Stimulated activated naive CD4-positive, alpha-beta T cell treated with Interleukin-2 at 50 U/mL for 16 hours (primary cell): ENCODE measurements around the gene AUH.

Source experiments
- DNase-seq: peaks from one replicate; lab custom pipeline; 2025; lab: John Stamatoyannopoulos, UW

Gene AUH

DNA sequence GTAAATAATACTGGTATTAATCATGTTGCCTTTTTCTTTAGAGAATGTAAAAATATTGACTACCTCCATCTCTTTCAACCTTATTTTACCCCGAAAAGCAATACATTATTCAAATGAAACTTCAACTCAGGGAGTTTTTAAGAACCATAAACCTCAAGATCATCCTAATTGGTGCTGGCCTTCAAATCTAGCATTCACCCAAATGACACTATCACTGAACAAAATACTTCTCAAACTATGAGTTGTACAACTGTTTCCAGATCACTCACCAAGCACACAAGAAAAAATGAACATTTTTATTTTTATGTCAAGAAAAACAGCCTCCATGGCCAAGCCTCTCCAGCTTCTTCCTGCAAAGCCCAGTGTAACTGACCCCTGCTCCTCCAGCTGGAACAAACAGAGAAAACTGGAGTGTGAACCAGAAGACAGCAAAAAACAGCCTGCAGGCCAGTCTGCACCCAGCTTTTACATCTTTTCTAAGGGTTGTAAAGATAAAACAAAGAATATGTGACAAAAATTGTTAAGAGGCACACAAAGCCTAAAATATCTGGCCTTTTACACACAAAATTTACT is 21.2 kb downstream of the AUH start:
- no peak for DNase-seq

DNA sequence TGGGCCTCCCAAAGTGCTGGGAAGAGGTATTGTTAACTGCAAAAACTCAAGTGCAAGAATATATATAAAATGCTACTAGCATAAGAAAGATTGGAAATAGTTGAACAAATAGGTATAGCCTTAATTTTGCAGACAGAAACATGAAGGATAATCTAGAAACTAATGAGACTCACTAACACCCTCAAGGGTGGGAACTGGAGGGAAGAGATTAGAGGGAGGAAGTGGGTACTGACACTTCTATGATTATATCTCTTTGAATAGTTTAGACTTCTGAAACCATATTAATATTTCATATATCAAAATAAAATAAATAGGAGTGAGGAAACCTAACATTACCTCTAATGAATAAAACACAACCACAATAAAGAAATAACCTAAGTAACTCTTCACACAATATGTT is 23.0 kb downstream of the AUH start:
- DNase-seq: no peak

DNA sequence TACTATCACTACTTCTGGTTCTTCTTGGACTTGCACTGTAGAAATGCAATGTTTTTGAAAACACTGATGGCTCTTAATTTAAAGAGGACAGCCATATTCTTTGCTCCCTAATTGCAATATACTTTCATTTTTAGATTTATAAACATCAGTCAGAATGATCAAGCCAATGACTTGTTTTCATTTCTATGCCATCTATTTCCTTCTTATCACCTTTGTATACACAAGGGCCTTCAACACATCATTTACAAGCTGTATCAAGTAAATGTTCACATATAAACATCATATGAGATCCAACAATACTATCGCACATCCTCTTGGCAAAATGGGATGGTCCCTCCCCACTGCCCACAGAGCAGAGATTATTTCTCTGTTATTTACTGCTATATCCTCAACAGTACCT is 24.9 kb downstream of the AUH start:
- no peak for DNase-seq

DNA sequence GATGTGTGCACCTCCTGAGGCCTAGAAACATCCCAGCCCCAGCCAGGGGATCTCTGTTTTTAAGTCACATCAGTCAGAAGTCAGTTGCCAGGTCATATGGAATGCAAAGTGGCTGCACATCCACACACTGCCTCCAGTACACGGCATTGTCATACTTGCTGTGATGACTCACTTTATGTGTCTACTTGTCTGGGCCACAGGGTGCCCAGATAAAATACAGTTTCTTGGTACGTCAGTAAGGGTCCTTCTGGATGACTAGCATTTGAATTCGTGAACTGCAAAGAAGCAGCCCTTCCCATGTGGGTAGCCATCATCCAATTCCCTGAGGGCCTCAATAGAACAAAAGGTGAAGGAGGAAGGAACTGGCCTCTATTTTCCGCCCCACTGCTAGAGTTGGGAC is 27.7 kb downstream of the AUH start:
- DNase-seq: no peak

DNA sequence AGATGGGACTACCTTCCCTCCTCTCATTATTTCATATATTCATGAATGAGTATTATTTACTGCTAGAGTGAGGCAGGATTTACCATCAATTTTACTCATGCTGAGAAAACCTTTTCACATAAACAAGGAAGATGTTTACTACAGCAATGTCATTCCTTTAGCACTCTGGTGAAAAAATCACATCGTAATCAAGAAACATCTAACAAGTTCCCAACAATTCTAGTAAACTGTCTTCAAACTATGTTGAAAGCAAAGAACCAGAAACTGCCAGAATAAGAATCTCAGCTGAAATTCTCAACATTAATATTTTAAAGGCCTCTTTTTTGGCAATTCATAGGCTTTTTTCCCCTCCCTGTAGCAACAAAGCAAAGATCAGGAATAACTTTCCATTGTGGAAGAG is 28.2 kb downstream of the AUH start:
- no peak for DNase-seq

DNA sequence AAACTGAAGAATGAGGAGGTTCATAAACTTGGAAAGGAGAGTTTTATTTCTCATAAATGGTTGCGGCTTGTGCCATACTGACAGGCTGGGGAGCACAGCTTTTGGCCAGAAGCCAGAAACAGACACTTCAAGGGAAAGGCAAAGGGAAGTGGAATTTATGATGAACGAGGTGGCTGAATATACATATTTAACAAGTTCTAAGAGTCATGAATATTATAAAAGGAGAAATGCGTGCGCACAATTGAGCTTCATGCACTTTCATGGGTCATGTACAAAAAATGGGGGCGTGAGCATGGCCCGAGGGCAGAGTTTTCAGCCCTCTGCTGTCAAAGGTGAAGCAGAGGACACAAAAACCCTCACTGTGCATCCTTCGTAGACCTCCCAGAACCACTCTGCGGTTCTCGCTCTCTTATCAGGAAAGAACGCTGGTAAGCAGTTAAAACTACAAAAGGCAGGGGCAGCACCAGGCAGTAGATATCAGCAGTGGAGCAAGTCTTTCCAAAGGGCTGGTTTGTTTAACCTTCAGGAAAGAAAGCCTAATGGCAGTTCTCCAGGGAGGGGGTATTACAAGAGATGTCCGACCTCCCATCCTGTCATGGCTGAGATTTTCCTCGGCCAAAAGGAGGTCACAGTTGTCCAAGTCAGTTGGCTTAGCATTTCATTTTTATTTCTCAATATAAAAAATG is 29.0 kb downstream of the AUH start:
- no peak for DNase-seq

DNA sequence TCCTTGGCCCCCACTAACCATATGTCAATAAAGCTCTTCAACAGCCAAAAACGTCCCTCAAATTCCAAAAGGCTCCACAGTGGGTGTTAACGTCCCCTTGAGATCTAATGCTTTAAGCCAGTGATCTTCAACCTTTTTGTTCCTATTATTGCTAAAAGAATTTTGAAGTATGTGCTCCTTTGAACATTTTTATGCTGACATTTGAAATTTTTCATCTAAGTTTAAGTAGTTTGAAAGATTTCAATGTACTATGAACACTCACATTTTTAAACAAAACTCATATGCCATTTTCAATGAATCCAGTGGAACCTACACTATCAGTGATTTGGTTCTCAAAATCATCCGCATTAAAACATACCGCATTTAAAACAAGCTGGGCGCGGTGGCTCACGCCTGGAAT is 29.9 kb downstream of the AUH start:
- DNase-seq: no peak

DNA sequence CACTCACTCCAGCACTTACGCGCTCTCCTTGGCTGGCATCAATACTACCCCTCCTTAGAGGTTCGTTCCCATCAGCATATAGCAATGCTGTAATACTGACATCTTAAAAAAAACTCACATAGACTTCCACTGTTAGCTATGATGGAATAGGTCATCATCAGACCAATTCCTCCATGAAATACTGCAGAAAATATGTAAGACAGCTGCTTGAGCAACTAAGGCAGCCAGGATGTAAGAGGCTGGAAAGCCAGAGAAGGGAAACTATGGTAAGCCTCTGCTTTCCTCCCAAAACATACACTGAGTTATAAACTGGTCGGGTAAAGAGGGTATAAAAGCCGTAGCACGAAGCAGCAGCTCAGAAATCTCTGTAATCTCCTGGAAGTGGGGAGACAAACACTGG is 33.5 kb downstream of the AUH start:
- no peak for DNase-seq

DNA sequence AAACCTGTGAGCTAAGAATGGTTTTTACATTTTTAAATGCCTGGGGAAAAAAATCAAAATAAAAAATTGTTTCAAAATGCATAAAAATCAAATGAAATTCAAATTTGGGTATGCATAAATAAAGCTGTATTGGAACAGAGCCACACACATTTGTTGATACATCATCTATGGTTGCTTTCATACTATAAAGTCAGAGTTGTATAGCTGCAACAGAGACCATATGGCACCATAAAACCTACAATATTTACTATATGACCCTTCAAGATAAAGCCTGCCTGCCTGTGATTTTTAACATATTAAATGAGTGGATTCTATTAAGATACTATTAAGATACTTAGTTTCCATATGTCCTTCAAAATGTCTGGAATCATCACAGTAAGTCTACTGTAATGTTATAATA is 40.0 kb downstream of the AUH start:
- DNase-seq: no peak

DNA sequence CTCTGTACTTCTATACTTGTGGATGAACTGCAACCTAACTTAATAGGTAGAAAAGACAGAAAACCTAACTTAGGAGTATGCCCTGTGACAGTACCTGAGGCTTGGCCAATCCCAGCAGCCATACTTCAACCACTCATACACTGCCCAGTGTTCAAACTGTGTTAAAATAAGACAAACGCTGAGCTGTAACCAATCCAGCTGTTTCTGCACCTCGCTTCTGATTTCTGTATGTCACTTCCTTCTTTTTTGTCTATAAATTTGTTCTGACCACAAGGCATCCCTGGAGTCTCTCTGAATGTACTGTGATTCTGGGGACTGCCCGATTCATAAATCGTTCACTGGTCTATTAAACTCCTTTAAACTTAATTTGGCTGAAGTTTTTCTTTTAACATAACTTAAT is 41.4 kb downstream of the AUH start:
- DNase-seq: no peak

DNA sequence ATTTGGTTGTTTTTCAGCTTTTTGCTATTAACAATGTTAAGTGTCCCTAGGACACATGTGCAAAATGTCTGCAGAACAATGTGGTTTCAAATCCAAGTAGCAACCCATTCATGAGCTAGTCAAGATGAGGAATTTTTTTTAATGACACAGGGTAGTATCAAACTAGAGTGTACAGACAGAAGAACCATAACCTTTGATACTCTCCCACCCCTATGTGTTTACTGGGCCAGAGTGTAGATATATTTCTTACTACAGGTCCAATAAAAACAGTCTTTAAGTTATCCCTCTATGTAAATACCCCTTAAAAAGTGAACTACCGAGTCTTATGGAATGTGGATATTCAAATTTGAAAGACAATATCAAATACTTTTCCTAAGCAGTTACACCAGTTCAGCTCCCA is 45.6 kb downstream of the AUH start:
- DNase-seq: no peak

DNA sequence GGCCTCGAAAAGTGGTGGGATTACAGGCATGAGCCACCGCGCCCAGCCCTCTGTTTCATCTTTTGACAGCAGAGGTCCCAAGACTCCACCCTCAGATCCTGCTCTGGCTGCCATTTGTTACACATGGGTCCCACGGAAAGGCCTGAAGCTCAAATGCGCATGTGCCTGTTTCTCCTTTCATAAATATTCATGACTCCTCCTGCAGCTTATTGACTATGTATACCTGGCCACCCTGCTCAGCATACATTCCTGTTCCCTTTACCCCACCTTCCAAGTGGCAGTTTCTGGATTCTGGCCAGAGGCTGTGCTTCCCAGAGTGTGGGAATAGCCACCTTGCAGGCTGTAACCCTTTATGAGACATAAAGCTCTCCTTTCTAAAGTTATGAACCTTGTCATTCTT is 46.5 kb downstream of the AUH start:
- DNase-seq: no peak

DNA sequence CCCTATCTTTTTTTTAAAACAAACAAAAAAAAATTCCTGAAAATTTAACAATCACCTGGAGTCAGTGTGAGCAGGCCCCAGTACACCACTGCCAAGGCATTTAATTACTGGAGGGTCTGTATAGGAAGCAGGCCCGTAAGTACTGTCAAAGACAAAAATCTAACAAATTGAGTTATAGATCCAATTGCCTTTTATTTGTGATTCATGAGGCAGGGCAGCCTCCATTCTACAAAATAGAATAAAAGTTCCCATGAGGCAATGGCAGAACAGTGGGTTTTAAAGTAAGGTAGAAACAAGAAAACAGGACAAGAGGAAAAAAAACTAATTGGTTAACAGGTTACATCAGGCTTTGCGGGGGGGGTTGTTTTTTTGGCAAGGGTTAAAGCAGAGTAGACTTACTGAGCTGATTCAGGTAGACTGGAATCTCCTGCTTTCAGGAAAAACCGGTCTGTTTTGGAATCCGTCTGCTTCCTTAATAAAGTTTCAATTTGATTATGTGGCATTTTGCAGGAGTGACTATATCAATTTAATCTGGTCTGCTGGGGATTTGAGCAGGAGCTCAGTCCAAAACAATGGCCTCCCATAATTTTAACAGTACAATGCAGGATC is 48.9 kb downstream of the AUH start:
- DNase-seq: no peak

DNA sequence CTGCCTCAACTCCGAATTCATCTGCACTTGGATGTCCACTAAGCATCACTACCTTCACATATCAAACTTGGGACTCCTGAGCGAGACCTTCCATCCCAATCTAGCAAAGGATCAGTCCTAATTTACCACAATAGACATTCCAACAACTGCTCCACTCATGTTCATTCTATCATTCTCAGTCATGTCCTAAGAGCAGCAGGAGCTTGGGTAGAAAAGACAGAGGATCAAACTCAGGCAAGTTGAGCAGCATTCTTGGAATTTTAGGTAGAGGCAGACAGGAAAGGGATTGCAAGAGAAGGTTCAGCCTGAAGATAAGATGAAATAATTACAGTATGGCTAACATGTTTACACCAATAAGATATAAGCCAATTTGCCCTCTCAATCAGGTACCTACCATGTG is 51.7 kb downstream of the AUH start:
- DNase-seq: no peak

DNA sequence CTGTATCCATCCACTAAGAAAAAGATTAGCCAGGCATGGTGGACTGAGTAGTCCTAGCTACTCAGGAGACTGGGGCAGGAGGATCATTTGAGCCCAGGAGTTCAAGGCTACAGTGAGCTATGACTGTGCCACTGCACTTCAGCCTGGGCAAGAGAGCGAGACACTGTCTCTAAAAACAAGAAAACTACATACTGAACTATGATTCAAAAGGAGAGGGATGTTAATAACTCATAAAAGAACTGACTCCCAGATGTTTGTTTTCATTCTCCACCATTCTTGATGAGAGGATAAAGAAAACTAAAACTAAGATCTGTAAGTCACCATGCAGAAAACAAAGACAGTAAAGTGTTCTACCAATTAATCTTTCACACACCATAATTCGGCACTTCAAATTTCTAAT is 53.5 kb downstream of the AUH start:
- DNase-seq: no peak

DNA sequence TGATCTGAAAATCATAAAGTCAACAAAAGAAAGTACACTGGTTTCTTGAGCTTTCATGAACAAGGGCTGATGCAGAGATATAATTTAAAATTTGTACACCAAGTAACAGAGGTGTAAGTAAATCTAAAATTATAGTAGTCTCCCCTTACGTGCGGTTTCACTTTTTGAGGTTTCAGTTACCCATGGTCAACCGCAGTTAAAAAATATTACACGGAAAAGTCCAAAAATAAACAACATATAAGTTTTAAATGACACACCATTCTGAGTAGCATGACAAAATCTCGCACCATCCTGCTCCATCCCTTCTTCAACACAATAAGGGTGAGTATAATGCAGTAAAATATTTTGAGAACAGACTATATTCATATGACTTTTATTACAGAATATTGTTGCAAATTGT is 54.4 kb downstream of the AUH start:
- no peak for DNase-seq

DNA sequence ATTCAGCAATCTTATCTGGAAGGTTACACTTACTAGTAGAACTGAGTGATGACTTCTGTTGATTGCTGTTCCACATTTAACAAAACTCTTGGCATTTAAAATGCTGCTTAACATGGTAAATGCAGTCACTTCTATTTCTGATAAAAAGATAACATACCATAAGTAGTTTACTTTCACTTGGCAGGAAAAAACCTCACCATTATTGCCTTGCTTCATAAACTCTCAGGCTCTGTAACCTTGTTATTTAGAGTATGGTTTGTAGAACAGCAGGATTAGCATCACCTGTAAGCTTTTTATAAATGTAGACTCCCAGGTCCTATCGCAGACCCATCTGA is 55.5 kb downstream of the AUH start:
- no peak for DNase-seq

DNA sequence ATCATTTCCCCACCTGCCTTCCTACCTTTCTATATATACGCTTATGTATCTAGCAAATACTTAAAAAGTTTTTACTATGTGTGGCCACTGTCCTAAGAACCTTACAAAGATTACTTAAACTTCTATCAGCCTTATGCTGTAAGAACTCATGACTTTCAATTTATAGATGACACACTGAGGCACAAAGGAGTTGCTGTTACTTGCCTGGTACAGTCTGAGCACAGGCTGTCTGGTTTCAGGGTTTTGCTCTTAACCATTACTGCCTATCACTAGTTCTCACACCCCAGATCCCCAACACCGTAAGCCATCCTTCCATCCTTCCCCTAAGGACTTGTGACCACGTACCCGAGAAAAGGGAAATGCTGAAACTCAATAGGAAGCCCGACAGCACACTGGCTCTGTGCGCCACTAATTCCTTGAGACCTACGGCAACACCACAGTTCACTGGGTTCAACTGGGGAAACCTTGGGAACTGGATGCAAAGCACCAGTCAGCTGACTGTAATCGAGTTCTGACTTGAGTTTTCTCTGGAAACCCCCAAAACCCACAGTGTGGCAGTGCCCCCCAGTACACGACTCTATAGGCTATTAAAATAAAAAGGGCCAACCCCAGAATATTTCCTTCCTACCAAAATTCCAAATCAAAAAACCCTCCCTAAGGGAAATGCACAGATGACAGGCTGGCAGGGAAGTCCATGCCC is 56.0 kb downstream of the AUH start:
- DNase-seq: no peak

DNA sequence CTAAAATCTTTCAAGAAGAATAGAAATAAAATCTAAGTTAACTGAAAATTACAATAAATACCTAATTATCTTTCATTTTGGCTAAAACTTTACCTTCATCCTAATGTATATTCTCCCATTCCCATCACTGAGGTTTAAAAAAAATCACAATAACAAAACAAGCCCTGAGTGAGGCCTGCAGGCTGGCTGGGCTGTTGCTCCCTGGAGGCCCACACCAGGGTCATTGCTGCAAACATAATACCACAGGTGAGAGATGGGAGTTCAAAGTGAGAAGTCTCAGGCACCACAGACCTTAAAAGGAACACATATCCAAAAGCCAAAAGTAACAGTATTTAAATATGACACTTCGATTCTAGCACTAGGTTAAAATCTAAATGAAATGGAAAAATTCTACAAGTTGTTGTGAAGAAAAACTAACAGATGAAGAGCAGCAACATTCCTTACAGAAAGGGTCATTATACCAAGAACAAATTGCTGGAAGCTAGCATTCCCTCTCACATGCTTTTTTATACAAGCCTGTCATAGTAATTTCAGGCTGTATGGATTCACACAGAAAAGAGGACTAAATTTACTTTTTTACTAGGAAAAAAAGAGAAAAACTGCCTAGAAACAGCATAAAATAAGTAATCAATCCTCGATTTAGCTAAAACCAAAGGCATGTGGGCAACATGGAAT is 57.8 kb downstream of the AUH start:
- no peak for DNase-seq

DNA sequence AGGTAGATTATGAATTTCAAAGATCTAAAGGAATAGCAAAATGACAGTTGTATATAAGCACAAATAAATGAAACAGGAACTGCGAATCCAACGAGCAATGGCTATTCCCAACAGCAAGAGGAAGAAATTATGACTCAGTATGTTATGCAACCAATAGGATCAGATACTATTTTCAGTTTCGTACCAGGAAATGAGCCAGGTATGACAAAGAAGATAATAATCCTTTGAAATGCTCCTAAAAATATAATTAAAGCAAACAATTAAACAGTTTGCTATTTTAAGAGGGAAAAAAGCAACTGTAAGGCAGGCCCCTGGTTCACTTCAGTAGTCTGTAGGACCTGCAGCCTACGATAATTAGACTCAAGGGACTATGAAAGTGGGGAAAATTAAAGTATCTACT is 58.9 kb downstream of the AUH start:
- DNase-seq: no peak

DNA sequence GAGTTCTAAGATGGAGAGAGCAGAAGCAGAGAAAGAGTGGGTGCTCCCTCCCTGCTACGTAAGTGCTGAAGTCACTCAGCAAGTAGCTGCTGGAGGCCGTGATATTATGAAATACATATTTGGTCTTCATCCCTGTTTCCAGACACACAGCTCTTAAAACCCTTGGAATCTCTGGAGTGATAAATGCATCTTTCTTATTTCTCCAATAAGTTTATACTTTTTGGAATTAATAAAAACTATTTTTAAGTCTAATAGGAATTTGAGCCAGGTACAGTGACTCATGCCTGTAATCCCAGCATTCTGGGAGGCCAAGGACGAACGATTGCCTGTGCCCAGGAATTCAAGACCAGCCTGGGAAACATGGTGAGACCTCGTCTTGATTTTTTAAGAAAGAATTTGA is 60.6 kb downstream of the AUH start:
- no peak for DNase-seq

DNA sequence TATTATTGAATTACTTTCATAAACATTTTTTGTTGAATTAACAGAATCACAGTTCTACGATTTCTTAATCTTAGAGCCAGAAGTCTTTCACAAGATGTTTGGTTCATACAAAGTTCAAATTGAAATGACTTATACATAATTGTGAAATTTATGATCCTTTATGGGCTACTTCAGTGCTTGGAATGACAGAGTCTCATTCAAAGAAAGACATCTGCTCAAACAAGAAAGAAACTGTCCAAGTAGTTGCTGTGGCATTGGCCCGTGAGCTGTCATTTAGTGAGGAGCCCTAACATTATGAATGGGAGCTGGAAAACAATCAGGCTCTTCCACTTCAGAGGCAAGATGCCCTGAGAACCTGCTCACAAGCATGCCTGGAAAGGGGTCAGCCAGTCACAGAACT is 63.4 kb downstream of the AUH start:
- no peak for DNase-seq

DNA sequence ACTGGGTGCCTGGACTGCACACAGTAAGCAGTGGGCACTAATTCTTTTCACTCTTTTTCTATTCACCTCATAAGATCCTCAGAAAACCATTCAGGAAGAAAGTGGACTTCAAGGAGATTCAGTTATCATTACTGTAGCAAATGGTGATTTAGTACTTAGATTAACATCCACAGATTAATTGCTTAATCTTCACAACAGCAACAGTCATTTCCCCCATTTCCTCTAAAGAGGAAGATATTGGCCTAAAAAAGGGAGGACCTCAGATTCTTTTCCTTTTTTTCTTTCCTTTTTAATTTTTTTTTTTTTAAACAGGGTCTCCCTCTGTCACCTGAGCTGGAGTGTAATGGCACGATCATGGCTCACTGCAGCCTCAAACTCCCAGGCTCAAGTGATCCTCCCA is 64.4 kb downstream of the AUH start:
- no peak for DNase-seq
